Measurements from ENCODE around the gene LINGO1.

LINGO1 gene

GRCh38 chr15:77613814-77614213 lies 18.9 kb downstream of the LINGO1 start:
- DNase-seq = no peak

DNA sequence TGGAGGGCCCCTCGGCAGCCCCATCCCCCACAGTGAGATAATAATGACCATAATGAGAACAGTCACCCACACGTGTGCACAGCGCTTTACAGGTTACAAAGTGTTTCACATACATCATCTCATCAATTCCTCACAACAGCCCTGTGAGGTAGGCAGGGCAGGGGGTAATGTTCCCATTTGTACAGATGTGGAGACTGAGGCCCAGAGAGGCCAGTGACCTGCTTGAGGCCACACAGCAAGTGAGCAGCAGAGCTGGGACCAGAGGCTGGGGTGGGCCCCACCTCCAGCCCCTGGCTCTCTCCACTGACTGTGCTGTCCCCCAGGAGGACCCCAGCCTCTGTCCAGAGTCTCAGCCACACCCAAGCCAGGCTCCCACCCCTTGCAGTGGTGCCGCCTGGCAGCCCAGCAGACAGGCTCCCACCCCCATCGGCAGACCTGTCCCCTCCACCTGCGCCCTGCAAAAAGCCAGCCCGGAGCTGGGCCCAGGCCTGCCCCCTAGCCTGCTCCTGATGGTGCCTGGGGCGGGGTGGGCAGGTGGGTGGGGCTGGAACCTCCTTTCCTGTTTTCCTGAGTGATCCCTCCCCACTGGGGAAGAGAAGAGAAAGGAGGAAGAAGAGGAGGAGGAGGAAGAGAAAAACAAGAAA lies 19.6 kb downstream of the LINGO1 start:
- no peak for DNase-seq

DNA sequence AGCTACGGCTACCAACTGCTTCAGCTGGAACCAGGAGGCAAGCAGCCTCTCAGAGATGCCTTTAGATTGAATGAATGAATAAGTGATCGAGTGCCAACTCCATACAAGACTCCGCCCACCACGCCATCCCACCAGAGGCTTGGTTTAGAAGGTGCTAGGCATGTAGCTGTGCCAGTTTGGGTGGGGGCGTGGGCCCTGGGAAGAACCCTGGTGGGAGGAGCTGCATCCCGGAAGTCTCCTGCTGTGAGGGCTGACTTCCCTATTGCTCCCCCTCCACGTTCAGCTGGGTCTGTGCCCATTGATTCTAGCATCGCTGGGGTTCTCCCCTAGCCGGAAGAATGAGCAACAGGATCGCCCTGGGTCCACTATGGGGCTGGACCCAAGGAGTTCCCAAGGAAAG lies 20.9 kb downstream of the LINGO1 start:
- DNase-seq = no peak

DNA sequence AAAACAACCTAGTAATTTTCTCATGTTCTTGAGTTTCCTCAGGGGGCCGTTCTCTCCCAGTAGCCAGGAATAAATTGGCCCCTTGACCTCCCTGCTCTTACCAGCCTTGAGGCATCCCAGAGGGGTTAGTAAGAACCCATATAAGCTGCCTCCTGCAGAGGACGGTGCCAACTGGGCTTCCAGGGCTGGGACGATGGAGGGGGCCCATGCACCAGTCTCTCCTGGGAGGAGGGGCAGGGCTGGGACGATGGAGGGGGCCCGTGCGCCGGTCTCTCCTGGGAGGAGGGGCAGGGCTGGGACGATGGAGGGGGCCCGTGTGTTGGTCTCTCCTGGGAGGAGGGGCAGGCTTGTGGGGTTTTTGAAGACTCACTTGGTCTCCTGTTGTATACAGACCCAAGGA lies 22.0 kb downstream of the LINGO1 start:
- no peak for DNase-seq

GRCh38 chr15:77609558-77609957 lies 23.2 kb downstream of the LINGO1 start:
- DNase-seq = no peak

- no peak for DNase-seq
These were observed 23.9 kb downstream of the LINGO1 start for GRCh38 chr15:77608774-77609173.

- no peak for DNase-seq
These were observed 24.8 kb downstream of the LINGO1 start for GRCh38 chr15:77607894-77608261.

DNA sequence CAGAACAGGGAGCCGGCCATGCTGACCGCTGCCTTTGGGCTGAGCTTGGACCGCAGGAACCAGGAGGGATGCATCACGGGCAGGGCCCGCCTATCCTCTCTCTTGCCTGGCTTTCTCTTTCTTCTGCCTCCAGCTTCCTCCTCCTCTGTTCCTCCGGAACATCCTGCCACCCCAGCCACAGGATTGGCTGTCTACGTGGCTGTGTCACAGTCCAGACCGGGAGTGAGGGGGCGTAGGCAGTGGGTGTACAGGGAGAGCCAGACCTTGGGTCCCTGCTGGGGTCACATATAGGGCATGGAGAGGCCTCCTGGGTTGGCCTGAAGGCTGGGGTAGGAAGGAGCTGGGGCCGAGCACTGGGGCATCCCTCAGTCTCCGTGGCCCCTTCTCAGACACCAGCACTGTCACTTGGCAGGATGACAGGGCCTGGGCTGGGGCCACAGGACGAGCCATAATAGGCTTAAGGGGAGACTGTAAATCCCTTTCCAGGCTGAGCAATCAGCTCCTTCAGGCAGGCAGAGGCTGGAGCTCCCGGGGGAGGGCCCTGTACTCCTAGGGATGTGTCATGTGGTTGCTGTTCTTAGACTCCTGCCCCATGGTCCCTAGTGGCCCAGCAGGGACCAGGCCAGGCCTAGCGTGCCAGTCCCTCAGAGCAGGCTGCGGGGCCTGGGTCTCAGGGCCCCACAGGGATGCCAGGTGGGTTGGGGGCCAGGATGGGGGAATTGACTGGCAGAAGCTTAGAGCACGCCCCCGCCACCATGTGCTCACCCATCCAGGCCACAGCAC lies 25.4 kb downstream of the LINGO1 start:
- no peak for DNase-seq

- DNase-seq = no peak
These were observed 26.3 kb downstream of the LINGO1 start for GRCh38 chr15:77606142-77607034.

- no peak for DNase-seq
These were observed 27.2 kb downstream of the LINGO1 start for GRCh38 chr15:77605547-77605946.

- DNase-seq = no peak
These were observed 27.7 kb downstream of the LINGO1 start for GRCh38 chr15:77604973-77605372.

GRCh38 chr15:77603611-77604336 lies 28.9 kb downstream of the LINGO1 start:
- no peak for DNase-seq

DNA sequence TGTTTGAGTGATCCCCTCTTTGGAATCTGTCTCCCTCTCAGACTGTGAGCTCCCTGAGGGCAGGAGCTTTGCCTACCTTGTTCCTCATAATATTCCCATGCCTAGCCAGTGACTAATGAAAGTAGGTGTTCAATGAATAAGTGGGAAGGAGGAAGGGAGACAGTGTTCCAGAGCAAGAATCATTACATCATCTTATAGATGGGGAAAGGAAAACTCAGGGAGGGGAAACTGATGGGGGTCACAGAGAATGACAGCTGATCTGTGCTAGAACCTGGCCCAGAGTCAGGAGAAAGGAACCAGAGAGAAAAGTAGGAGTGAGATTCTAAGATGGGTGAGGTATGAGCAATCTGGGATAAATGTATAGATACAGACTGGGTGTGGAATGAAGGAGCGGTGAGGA lies 29.9 kb downstream of the LINGO1 start:
- no peak for DNase-seq

GRCh38 chr15:77599899-77600298 lies 32.8 kb downstream of the LINGO1 start:
- DNase-seq = no peak

DNA sequence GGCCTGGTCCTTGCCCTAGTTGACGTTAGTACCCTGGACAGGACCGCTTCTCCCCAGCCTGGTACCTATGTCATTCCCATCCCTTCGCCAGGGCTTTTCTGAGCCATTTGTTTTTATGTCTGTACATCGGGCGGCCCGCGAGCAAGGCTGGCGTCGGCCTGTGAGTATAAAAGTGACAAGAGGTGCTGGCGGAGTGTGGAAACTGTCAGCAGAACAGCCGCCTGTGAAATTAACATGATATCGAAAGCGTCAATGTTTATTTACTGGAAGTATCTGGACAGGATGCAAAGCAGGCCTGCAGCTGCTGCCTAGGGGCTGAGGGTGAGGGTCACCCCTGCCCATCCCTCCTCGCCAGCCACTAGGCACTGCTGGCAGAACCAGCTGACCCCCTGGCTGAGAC lies 33.4 kb downstream of the LINGO1 start:
- no peak for DNase-seq

DNA sequence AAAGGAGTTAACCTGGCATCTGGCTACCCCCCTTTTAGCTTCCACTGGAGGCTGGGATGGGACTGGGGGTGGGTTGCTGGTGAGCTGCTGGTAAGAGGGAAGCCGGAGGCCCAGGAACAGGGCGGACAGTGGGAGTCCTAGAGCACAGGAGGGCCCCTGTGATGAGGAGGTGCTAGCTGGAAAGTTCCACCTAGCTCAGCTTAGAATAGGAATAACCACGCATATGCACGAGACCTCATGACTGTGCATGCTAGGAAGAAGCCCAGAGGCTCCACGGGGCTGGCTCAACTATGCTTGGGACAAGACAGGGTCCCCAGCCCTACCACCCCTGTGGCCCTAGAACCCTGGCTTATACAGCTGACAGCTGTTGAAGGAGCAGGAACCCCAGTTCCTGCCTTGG lies 34.1 kb downstream of the LINGO1 start:
- no peak for DNase-seq

DNA sequence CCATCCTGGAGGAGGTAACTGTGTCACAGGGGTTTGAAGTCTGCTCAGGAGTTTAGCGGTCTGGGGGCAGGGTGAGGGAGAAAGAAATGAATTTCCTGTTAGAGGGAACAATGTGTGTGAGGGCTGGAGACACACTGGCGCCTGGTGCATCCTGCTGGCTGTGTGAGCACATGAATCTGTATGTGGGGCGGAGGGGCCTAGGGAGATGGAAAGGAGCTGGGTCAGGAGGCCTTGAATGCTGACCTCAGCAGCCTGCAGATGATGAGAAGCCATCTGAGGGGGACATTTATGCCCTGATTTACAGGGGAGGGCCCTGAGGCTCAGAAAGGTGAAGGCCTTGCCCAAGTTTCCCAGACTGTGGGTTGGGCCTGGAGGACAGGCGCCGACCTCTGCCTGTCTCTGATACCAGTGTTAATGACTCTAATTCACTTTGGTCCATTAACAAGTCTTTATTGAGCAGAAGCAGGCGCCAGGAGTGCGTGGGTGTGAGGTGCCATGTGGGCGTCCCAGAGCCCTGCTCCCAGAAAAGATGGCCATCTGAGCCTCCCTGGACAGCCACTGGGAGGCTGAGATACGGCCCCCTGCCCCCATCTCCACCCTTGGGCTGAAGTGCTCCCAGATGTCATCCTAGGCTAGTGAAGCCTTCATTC lies 34.8 kb downstream of the LINGO1 start:
- DNase-seq = no peak

GRCh38 chr15:77596821-77597803 lies 35.6 kb downstream of the LINGO1 start:
- no peak for DNase-seq

DNA sequence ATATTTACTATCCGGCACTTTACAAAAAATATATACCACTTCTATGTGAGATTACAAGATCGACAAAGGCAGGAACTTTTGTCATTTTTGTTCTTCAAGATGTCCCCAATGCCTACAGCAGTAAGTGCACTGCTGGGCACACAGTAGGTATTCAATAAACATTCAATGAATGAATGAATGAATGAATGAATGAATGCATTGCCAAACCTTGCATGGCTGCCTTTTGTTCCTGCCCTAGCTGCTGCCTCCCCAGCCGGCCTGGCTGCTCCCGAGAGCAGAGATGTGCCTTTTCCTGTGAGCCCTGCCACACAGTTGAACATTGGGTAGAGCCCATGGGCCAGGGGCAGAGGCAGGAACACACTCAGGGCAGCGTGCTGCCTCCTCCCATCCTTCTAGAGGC lies 37.5 kb downstream of the LINGO1 start:
- no peak for DNase-seq

- DNase-seq = no peak
These were observed 40.0 kb downstream of the LINGO1 start for GRCh38 chr15:77592758-77593157.

DNA sequence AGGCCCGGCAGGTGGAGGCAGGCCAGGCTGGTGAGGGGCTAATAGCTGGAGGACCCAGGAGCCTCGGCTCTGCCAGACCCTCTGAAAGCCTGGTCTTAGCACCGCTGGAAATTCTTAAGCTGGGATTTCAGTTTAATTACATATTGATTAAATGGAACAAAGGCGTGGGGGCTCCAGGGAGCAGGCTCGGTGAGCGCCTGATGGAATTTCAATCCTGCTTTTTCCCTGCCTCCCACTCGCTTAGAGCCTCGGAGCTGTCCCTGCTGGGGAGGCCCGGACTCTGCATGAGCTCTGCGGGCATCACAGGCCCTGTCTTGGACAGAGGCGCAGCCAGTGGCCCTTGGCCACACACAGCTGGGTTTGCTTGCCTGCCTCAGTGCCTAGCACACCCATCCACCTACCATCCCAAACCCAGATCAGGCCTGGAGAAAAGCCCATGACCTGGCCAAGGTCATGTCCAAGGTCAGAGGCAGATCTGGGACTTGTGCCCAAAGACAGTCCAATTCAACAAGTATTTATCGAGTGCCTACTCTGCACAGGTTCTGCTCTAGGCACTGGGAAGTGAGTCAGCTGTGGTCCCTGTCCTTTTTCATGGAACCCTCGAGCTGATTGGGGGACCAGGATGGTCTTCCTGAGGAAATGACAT lies 40.6 kb downstream of the LINGO1 start:
- no peak for DNase-seq

Data from SW 1271 (cell line).